Panc1 (cell line): ENCODE results near the gene SPINK8. TPM values are rescaled to one million over a fixed set of nuclear protein-coding genes. Genes with fewer than 3 reads are reported as not detected.

Experiments used
- ATAC-seq: fragments of 200-7000 bp; cut with Tn5 transposase; 2 replicates; pipeline ENCODE4 v1.9.1; 2020; ENCODE audit warnings: mild to moderate bottlenecking, moderate library complexity
- BruUV-seq: library from RNA; stranded (reverse); fragments of 400-500 nt; replicated peaks from 2 replicates; lab custom pipeline; 2021; lab: Mats Ljungman, UMichigan
- CTCF ChIA-PET: fragments of 300-600 bp; sonication (Branson Sonifier 250); formaldehyde crosslinking; loops from one replicate; lab custom pipeline; 2022; ENCODE audit warnings: antibody characterized with exemption; lab: Charles Lee
- POLR2A ChIA-PET: fragments of 300-600 bp; sonication (Branson Sonifier 250); formaldehyde crosslinking; loops from one replicate; lab custom pipeline; 2022; ENCODE audit warnings: antibody characterized with exemption; lab: Charles Lee
- DNase-seq: peaks from one replicate; pipeline ENCODE4 v3.0.0-alpha.2; 2010; ENCODE audit warnings: low read depth, low spot score
- H3K27ac ChIP-seq: 2 replicates; pipeline ENCODE4 v1.5.1; 2011; ENCODE audit warnings: mild to moderate bottlenecking, low read length, inconsistent platforms
- H3K27me3 ChIP-seq: fragments of 200-500 bp; sonication (Bioruptor generic); 2 replicates; pipeline ENCODE4 v1.6.0; 2014; ENCODE audit warnings: low read length, inconsistent platforms; ENCODE audit not compliant: control insufficient read depth, insufficient read depth
- H3K36me3 ChIP-seq: fragments of 200-500 bp; sonication (Bioruptor generic); 2 replicates; pipeline ENCODE4 v1.5.1; 2014; ENCODE audit warnings: inconsistent platforms, mild to moderate bottlenecking, low read length, moderate library complexity; ENCODE audit not compliant: control insufficient read depth, insufficient read depth
- H3K4me1 ChIP-seq: 2 replicates; pipeline ENCODE4 v1.5.1; 2011; ENCODE audit warnings: inconsistent platforms, mild to moderate bottlenecking, low read length, moderate library complexity; ENCODE audit not compliant: control insufficient read depth, insufficient read depth
- H3K4me3 ChIP-seq, 2 experiments: 2 replicates each; pipeline ENCODE4 v1.5.1; 2011 to 2012; ENCODE audit warnings: low read depth in 2 of 2, low read length in 2 of 2, mild to moderate bottlenecking in 2 of 2, inconsistent platforms in 1 of 2, moderate library complexity in 1 of 2
- H3K9me3 ChIP-seq: fragments of 200-500 bp; sonication (Bioruptor generic); 2 replicates; pipeline ENCODE4 v1.5.1; 2014; ENCODE audit warnings: low read depth, mild to moderate bottlenecking, inconsistent platforms, low read length, moderate library complexity; ENCODE audit not compliant: control insufficient read depth, insufficient read depth
- POLR2AphosphoS5 ChIP-seq: IDR thresholded peaks from 2 replicates; pipeline ENCODE4 v1.6.1; 2012; ENCODE audit warnings: mild to moderate bottlenecking, low read depth, low read length, moderate library complexity
- SIN3A ChIP-seq: IDR thresholded peaks from 2 replicates; pipeline ENCODE4 v1.6.1; 2012; ENCODE audit warnings: low read depth, mild to moderate bottlenecking, low read length, moderate library complexity, borderline replicate concordance; ENCODE audit not compliant: insufficient read depth
- TCF7L2 ChIP-seq: IDR thresholded peaks from 2 replicates; pipeline ENCODE4 v1.6.1; 2011; ENCODE audit warnings: mild to moderate bottlenecking, low read depth, low read length, inconsistent platforms
- in situ Hi-C: cut with HindIII; loops from 2 replicates; pipeline ENCODE4 v1.10.0; 2016; ENCODE audit warnings: low sequenced_read_pairs, low pct_unique_long_range_greater_than_20kb
- intact Hi-C: fragments of 100-400 bp; cut with micrococcal nuclease; formaldehyde crosslinking; loops from one replicate; pipeline ENCODE4 v1.10.0; 2022; ENCODE audit not compliant: unreplicated experiment
- total RNA-seq: library from RNA; stranded (reverse); gene quantifications from one replicate; pipeline ENCODE4 v1.2.1, GENCODE V29; 2021; ENCODE audit not compliant: unreplicated experiment
- TF ChIP-seq, protein P1 (sequence below), 2 experiments: IDR thresholded peaks; 2 replicates each; pipeline ENCODE4 v1.6.1; 2011 to 2012; ENCODE audit warnings: low read depth in 2 of 2, control low read depth in 1 of 2, low read length in 1 of 2, mild to moderate bottlenecking in 1 of 2, moderate library complexity in 1 of 2; ENCODE audit not compliant: insufficient read depth in 1 of 2
- TF ChIP-seq, protein P2 (sequence below): fragments of 450-650 bp; IDR thresholded peaks from 2 replicates; pipeline ENCODE4 v1.5.1; 2017; ENCODE audit warnings: mild to moderate bottlenecking

SPINK8 gene
- total RNA-seq, 1 experiment from 2014 or later, result not detected

DNA sequence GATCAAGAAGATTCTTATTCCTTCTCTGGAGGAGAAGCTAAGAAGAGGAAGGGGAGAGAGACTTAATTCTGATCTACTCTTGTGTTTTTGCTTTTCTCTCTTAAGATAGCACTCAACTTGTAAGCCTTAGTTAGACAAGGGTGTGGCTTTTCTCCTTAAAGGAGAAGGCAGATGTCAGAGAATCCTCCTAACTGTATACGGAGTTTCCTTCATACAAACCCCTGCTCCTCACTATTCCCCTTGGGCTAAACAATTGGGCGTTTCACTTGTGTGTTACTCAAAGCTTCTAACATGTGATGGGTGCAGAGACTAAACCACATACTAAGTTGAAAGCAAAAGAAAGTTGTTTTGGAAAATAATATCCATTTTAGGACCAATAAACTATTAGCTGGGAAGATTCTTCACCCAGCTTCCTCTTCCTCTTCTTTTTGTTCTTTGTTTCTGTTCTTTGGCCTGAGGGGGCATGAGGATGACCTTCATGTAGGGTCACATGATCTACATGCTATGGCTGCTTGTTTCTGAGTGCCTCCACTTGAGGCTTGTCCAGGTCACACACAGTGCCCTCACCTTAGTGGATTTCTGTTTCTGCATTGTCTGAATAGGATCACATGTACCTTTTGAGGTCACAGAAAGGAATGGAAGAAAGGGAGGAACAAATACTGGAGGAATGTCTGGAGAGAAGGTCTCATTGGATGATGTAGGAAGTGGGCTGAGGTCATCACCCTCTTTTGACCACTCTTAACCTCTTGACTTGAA is 14.6 kb downstream of the SPINK8 start:
- Histone ChIP-seq H3K27me3 (no peaks in the 10 kb centered on the region), H3K4me1 (no peaks in the 10 kb centered on the region), H3K4me3 (no peak overlapping the region), H3K36me3 (no peaks in the 10 kb centered on the region), H3K27ac (no peak overlapping the region), H3K9me3 (no peaks in the 10 kb centered on the region)
- ChIA-PET POLR2A (no interaction called here), CTCF (no interaction called here)
- TF ChIP-seq, protein P1, sequence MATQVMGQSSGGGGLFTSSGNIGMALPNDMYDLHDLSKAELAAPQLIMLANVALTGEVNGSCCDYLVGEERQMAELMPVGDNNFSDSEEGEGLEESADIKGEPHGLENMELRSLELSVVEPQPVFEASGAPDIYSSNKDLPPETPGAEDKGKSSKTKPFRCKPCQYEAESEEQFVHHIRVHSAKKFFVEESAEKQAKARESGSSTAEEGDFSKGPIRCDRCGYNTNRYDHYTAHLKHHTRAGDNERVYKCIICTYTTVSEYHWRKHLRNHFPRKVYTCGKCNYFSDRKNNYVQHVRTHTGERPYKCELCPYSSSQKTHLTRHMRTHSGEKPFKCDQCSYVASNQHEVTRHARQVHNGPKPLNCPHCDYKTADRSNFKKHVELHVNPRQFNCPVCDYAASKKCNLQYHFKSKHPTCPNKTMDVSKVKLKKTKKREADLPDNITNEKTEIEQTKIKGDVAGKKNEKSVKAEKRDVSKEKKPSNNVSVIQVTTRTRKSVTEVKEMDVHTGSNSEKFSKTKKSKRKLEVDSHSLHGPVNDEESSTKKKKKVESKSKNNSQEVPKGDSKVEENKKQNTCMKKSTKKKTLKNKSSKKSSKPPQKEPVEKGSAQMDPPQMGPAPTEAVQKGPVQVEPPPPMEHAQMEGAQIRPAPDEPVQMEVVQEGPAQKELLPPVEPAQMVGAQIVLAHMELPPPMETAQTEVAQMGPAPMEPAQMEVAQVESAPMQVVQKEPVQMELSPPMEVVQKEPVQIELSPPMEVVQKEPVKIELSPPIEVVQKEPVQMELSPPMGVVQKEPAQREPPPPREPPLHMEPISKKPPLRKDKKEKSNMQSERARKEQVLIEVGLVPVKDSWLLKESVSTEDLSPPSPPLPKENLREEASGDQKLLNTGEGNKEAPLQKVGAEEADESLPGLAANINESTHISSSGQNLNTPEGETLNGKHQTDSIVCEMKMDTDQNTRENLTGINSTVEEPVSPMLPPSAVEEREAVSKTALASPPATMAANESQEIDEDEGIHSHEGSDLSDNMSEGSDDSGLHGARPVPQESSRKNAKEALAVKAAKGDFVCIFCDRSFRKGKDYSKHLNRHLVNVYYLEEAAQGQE (IDR thresholded peaks at IDR 0.05; ENCODE audit: insufficient read depth in 1 of 2, low read depth in 2 of 2, low read length in 1 of 2), result no peak
- no peak for TF ChIP-seq POLR2AphosphoS5
- TF ChIP-seq TCF7L2, result no peak
- no peak for TF ChIP-seq SIN3A
- TF ChIP-seq, protein P2, sequence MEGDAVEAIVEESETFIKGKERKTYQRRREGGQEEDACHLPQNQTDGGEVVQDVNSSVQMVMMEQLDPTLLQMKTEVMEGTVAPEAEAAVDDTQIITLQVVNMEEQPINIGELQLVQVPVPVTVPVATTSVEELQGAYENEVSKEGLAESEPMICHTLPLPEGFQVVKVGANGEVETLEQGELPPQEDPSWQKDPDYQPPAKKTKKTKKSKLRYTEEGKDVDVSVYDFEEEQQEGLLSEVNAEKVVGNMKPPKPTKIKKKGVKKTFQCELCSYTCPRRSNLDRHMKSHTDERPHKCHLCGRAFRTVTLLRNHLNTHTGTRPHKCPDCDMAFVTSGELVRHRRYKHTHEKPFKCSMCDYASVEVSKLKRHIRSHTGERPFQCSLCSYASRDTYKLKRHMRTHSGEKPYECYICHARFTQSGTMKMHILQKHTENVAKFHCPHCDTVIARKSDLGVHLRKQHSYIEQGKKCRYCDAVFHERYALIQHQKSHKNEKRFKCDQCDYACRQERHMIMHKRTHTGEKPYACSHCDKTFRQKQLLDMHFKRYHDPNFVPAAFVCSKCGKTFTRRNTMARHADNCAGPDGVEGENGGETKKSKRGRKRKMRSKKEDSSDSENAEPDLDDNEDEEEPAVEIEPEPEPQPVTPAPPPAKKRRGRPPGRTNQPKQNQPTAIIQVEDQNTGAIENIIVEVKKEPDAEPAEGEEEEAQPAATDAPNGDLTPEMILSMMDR, result no peak
- ATAC-seq (no peak), DNase-seq (no peak)
- no TSS peak for BruUV-seq
- intact Hi-C loops (no loop called here), in situ Hi-C loops (no loop called here)

DNA sequence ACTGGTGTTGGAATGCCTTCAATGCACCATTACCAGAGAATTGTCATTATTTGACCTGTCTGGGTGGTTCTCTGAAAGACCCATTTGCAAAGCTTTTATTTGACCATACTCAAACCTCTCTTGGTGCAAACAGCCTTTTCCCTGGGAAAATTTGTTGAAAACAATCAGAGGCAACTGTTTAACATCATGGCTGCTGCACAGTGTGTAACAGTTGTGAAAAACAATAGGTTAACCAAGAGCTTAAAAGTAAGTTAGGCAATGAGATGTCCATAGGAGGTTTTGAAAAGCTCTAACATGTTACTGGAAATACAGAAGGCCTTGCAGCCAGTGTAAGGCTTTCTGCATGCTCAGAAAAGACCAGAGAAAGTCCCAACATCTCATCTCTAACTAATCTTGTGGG is 18.9 kb downstream of the SPINK8 start:
- Histone ChIP-seq H3K36me3 (no peaks in the 10 kb centered on the region), H3K4me3 (no peak overlapping the region), H3K4me1 (no peaks in the 10 kb centered on the region), H3K27me3 (no peaks in the 10 kb centered on the region), H3K27ac (no peak overlapping the region), H3K9me3 (no peaks in the 10 kb centered on the region)
- no TSS peak for BruUV-seq
- in situ Hi-C loops (no loop called here), intact Hi-C loops (no loop called here)
- no peak for DNase-seq
- POLR2A ChIA-PET, result no interaction called here
- ATAC-seq, result no peak
- CTCF ChIA-PET, result no interaction called here
- TF ChIP-seq POLR2AphosphoS5 (no peak), TCF7L2 (no peak), SIN3A (no peak)
- TF ChIP-seq, protein P1 (IDR thresholded peaks at IDR 0.05; ENCODE audit: insufficient read depth in 1 of 2, low read depth in 2 of 2, low read length in 1 of 2), result no peak
- TF ChIP-seq, protein P2, result no peak
